8988T (cell line): ENCODE data around the gene ZDHHC14.
"Not testable (repeated sequence)": the region's sequence is repeated elsewhere in the genome, so short reads cannot be mapped to it uniquely, and the experiment has no call there.

Experiments used
- DNase-seq: peaks from one replicate; pipeline ENCODE4 v3.0.0; 2011

The ZDHHC14 gene

DNA sequence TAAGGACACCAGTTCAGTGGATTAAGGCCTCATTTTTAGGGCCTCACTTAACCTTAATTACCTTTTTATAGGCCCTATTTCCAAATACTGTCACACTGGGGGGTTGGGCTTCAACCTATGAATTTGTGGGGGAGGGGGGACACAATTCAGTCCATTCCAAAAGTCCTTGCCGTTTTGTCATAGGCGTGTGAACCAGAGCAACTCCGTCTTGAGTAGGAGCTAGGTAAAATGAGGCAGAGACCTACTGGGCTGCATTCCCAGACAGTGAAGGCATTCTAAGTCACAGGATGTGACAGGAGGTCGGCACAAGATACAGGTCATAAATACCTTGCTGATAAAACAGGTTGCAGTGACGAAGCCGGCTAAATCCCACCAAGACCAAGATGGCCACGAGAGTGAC lies 328.6 kb downstream of the ZDHHC14 start:
- no peak for DNase-seq

DNA sequence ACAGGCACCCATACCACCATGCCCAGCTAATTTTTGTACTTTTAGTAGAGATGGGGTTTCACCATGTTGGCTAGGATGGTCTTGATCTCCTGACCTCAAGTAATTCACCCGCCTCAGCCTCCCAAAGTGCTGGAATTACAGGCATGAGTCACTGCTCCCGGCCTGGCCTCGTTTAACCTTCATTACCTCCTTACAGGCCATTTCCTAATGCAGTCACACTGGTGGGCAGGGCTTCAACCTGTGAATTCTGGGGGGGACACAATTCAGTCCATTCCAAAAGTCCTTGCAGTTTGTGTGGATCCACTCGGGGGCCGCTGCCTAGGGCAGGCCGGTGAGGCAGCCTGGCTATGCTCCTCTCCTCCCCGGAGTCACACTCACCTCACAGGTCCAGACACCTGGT lies 329.6 kb downstream of the ZDHHC14 start:
- DNase-seq, result no peak

DNA sequence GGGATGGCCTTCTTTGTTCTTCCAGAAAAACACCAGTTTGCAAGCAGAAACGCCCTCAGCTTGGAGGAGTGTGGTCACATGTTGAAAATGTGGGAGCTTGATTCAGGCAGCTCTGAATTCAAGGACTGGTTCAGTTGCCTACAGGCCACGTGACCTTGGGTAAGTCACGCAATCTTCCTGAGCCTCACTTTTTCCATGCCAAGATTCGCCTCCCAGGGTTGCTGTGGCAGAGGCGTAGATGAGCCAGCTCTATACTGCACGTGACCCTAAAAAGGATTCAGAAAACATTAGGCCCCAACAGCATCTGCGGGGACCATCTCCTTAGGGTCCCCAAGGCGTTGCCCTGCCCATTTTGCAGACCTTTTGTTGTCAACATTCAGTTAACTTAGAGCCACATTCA lies 330.1 kb downstream of the ZDHHC14 start:
- no peak for DNase-seq

DNA sequence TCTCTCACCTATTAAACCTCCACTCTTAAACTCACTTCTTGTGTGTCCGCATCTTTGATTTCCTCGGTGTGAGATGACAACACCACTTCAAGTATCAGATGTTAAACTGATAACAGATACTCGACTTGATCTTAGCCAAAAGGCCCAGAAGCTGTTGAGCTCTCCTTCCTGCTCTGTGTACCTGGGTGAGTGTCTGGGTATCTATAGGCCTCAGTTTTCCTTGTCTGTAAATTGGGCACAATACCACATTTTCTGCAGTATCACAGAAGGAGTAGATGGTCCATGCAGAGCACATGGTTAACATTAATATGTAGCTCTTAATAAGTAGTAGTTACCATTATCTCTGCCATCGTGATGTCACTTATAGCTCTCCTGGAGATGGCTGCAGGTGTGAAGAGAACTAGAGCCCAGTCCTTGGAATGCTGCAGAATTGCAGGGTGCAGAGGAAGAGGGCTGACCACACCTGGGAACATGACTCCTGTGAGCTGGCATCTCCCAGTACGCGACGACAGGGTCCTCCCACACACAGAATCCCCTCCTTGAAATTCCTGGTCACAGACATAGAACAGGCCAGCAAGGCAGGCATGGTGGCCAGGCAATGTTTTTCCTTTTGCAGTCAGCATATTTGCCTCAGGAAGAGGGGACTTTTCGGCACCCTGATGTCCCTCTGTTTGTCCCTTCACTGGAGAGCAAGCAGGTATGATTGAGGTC lies 331.8 kb downstream of the ZDHHC14 start:
- DNase-seq, result no peak

DNA sequence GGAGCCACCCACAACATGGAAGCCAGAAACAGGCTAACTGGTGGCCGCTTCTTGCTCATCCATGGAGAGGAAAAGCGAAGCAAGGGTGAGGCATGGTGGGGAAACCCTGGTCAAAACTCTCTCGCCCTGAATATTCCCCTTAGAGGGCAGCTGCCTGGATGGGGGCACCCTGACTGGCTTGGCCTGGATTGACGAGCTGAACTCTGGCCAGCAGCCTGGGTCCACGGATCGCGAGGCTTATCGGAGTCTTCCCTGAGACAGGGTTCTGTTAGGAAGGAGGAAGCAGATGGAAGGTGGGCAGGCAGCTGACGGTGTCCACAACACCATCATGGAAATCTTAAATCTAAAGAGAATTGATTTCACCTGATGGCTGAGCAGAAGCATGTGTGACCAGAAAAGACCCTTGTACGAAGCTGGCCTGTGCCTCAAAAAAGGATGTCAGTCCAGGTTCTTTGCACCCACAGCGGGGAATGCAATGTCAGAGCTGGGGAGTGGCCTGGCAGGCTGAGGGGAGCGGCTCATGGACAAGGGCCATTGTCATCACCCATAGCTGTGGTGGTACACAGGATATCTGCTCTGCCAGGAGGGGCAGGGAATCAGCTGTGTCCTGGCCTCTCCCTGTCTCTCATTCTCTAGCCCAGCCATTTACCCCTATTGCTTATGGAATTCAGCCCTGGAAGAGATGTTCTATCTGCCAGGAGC lies 332.6 kb downstream of the ZDHHC14 start:
- no peak for DNase-seq

DNA sequence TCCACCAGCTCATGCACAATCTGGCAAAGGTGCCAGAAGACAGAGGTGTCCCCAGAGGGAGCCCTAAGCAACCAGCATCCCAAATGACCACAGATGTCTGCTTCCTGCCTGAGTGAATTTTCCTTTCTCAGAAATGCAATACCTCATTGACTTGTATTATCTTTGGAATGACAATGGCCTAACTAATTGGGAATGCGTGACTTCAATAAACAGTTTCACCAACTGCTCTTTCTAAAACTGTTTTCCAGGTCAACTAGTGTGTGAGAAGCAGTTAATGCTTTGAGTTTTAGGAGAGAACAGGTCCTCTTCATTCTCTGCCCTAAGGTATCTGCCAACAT lies 333.1 kb downstream of the ZDHHC14 start:
- DNase-seq, result no peak

DNA sequence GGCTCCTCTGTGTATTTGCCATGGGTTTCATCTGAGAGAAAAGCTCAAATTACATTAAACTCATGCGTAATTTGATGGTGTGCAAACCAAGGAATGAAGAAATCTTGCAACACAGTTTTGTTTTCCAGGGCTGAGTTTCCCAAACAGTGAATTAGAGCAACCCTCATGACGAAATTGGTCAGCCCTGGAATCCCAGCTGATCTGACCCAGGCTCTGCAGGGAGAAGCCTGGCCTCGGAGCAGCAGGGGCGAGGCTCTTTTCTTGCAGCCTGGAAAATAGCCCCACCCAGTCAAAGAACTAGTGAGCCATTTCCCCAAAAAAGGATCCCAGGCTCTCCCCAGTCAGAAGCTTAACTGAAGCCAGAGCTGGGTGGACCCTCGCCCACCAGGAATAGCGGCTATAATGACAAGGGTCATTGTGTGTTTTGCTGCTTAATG lies 334.8 kb downstream of the ZDHHC14 start:
- DNase-seq, result no peak

DNA sequence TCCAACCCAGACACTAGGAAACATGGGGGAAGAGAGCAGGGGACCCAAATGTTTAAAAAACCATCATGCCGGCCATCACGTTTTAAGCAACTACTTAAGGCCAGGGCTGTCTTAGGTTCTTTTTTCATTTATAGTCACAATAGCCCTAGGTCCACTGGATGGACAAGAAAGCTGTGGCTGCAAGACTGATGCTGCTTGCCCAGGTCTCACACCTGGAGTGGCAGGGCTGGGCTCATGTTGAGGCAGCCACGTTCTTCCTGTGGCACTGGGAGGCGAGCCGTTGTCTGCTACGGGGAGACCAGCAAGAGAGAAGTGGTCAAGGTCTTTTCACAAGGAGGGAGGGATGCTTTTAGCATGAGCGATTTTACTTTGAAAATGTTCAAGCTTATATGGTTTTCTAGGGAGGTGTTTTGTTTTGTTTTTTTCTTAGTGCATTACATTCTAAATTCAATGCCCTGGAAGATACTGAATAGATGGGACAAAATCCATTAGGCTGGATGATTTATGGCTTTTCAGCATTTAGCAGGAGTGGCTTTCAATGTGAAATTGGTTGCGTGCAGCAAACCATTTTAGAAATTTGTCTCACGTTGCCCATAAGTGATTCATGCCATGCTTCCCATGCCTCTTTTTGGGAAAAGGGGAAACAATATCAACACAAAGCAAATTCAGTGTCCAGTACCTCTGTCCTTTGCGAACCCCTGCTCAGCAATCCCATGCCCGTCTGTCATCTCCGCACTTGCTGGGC lies 335.4 kb downstream of the ZDHHC14 start:
- no peak for DNase-seq

DNA sequence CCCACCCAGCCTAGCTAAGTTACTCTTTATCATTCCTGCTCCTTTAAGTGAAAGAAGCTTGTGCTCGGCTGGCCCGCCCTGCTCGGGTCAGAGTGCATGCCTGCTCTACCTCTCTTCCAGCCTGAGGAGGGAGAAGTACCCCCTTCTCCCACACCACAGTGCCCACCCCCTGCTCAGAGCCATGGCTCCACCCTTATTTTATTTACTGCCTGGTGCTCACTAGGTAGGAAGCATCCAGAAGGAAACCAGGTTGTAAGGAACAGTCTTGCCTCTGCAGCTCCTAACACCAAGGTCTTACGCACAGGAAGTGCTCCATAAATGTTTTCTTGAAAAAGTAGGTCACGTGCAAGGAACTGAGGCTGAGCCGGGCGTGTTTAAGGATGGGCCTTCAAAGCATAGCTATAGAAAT lies 336.4 kb downstream of the ZDHHC14 start:
- no peak for DNase-seq

DNA sequence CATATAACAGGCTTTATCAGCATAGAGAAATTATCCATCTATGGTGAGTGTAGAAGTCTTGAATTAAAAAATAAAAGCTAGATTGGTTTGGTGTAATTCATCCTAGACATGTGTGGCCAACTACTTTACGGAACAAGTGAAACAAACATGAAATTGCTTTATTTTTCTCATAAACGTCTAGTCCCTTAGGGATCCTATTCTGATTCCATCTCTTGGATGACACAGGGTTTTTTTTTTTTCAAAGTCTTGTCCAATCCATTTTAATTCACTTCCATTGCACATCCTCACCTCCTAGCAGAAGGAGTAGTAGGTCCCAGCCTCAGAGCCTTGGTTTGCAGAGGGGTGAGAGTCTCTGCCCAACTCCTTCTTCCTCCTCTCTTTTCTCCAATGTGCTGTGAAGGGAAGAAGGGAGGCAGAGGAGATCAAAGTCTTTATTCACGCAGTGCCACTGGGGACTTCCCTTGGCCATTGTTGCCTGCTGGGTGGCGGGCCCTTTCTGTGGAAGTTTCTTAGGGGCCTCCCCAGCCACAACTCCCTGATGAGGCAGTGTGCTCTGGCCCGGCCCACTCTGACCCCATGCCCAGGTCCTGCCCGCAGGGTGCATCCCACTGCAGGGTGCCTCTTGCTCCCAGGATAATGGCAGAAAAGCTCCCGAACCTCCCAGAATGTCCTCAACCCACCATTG lies 337.7 kb downstream of the ZDHHC14 start:
- DNase-seq, result no peak

DNA sequence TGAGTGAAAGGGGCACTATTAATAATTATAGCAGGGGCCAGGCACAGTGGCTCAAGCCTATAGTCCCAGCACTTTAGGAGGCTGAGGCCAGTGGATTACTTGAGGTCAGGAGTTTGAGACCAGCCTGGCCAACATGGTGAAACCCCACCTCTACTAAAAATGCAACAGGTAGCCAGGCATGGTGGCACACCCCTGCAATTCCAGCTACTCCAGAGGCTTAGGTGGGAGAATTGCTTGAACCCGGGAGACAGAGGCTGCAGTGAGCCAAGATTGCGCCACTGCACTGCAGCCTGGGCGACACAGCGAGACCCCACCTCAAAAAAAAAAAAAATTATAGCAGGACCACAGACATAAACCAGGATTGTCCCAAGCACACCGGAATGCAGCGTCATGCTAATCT lies 340.0 kb downstream of the ZDHHC14 start:
- DNase-seq, result not testable (repeated sequence)

DNA sequence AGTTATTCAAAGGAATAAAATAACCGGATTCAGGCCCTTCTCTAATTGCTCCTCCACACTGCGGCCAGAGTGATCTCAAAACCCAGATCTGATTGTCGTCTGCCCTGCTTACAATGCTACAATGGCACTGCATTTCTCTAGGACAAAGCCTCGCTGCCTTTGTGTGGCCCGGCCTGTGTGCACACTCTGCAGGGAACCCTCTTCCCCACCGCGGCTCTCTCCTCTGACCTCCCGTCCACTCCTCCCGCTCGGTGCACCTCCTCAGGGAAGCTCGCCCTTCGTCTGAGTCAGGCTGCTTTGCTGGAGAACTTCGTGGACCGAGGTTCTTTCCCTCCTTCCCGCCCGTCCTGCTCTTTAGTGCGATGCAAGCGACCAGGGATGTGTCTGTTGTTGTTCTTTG lies 340.4 kb downstream of the ZDHHC14 start:
- no peak for DNase-seq

DNA sequence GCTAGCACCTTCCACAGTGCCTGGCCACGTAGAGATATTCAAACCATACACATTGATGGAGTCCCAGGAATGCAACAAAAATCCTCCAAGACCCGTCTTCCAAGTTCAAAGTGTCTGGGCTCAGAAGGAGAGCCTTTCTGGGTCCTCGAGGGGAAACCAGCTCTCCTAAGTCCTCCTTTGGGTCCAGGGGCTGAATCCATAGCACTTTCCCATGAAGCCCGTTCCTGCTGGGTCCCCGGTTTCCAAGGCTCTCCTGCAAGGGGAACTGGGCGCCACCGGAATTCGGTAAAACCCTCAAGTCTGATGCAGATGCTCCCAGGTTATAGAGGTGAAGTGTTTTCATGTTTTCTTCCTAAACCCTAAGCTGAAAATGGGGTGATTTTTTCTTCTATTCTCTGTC lies 340.8 kb downstream of the ZDHHC14 start:
- no peak for DNase-seq

DNA sequence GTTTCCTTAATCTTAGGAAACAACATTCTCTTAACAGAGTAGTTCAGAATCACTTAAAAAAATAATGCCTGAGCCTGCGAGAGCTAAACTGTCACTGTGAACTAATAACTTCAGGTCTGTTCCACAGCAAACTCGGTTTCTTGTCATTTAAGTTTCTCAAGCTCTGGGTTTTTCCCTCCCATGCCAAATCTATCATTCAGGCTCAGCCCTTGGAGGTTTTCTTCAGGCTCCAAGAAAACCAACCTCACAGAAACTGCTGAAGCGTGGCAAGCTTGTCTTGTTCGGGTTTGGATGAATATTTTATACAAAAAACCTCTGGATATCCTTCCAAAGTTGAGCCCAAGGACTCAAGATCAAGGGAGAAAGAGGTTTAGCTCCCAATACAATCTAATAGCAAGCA lies 342.4 kb downstream of the ZDHHC14 start:
- DNase-seq, result no peak

DNA sequence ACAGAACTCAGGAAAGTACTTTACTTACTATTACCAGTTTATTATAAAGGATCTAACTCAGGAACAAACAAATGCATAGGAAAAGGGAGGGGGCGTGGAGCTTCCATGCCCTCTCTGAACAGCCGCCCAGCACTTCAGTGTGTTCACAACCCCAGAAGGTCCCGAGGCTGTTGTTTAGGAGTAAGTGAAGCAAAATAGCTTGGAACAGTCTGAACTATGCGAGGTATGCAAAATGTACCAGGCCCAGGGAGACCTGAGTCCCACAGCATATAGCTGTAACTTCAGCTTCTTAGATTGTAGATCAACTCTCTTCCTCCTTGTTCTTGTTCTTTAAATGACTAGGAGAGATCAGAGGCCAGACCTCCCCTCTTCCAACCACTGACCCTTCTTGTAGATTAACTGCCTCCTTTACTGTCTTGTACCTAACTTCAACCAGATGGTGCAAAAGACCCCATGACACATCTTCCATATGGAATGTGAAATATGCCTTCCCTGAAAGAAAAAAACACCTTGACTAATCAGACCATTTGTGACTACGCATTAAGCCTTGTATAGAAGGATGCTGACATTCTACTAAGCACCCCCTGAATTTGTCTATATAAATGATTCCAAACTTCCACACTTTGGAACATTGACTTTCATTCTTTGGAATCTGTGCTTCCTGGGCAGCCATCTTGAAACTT lies 343.3 kb downstream of the ZDHHC14 start:
- no peak for DNase-seq

DNA sequence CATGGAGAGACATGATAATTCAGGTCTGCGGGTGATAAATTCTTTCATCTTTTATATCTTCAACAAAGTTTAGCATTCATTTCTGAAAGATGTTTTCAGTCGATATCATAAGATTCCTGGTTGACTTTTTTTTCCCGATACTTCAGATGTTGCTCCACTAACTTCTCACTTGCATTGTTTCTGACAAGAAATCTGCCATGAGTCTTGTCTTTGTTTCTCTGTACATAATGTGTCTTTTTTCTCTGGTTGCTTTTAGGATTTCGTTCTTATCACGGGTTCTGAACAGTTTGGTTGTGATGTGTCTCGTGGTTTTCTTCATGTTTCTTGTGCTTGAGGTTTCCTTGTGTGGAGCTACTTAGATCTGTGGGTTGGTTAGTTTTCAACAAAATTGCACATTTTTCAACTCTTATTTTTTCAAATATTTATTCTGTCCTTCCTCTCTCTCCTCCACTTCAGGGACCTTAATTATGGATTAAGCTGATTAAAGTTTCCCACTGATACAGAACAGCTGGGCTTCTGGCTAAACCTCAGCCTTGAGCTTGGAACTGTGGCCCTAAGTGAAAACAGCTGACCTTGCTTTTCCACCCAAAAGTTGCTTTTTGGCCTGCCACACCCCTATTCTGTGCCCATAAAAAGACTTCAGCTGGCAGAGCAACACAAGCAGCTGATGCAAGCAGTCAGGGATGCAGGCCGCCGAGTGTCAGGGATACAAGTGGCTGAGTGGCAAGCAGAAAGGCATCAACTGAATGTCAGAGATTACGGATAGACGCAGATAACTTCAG lies 344.2 kb downstream of the ZDHHC14 start:
- DNase-seq, result no peak

DNA sequence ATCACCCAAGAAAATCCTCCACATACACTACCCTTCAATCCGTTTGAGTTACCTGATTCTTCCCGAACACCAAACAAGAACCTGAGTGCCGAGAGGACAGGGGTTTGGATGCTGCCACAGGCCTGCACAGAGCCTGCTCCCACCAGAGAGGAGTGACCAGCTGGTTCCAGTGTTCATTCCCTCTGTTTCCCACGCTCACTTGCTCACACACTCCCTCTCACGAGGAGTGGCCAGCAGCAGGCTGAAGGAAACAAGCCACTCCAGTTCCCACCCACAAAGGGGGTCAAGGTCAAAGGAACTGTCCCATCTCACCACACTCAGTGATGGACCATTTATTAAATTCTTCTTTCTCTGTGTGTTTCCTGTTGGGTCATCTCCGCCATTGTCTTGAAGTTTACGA lies 344.8 kb downstream of the ZDHHC14 start:
- no peak for DNase-seq

DNA sequence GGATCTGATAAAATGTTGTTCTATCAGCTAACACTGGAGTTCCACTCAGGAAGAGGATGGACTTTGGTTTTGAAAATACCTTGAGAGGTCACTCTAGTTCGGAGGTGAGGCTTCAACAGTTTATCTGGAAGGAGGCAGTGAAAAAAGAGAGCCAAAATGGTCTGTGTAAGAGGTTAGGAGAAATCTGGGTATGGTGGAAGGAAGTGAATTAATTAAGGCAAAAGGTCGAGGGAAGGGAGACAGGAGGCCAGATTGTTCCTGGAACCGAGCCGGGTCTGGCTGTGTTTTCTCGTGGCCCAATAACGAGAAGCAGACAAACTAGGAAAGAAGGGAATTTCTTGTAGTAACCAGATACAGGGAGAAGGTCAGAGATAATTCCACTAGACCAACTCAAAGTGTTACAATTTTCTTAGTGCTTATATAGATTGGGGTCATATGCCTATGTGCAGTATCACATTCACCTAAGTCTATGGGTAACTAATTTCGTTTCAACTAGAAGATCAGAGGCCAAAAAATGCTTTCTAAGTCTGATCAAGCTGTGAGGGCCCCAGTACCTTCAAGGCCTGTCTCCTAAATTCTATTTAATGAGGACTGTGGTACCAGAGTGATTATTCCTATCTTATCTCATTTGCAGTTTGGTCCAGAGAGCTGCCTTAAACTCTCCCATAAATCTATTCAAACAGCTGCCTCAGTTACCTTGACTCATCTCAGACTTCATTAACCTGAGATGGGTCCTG lies 346.1 kb downstream of the ZDHHC14 start:
- DNase-seq, result no peak
